ENCODE data around the gene PAK6. TPM values are rescaled to one million over a fixed set of nuclear protein-coding genes. Genes with fewer than 3 reads are reported as not detected.

PAK6 gene
- total and polyA plus RNA-seq, 2 experiments from 2014 or later, result 2.4 to 20.0 TPM

GRCh38 chr15:40310993-40311392 lies 72.1 kb downstream of the PAK6 start:
- Mint-ChIP-seq H3K27me3 (ENCODE audit: insufficient read depth, low read depth, poor library complexity) (peaks cover 10% of the 10 kb centered on the region), H3K4me3 (no peak overlapping the region), H3K36me3 (ENCODE audit: low read depth) (no peaks in the 10 kb centered on the region), H3K9me3 (no peaks in the 10 kb centered on the region), H3K4me1 (peaks cover 31% of the 10 kb centered on the region), H3K27ac (no peak overlapping the region)
- Histone ChIP-seq H3K79me2 (replicated peaks; ENCODE audit: insufficient read depth) (no peaks in the 10 kb centered on the region), H3F3A (replicated peaks; ENCODE audit: low read depth) (0 out of 2 replicates have a peak, but pooled peaks cover 5% of the 10 kb centered on the region), H3K4me3 (no peak overlapping the region), H4K20me1 (replicated peaks; ENCODE audit: insufficient read depth) (no peaks in the 10 kb centered on the region), H3K9me2 (ENCODE audit: insufficient read depth) (0 out of 2 replicates have a peak, but pooled peaks cover 8% of the 10 kb centered on the region), H3K27me3 (ENCODE audit: insufficient read depth) (peaks cover 3% of the 10 kb centered on the region; the same call in 1 of the 2 replicates), H3K4me1 (ENCODE audit: insufficient read depth) (peaks cover 29% of the 10 kb centered on the region), H3K27ac (ENCODE audit: low read depth) (no peak overlapping the region), H3K36me3 (ENCODE audit: insufficient read depth) (no peaks in the 10 kb centered on the region), H3K4me2 (no peak overlapping the region), H2AFZ (no peak overlapping the region)
- ATAC-seq (no peak), DNase-seq (ENCODE audit: low spot score) (no peak)
- TF ChIP-seq JUNB (IDR thresholded peaks at IDR 0.05; ENCODE audit: unreplicated experiment), result no peak
- TF ChIP-seq NANOG (IDR thresholded peaks at IDR 0.05; ENCODE audit: borderline replicate concordance), result no peak
- no peak for TF ChIP-seq STAT1 (IDR thresholded peaks at IDR 0.05; ENCODE audit: unreplicated experiment)
- no peak for TF ChIP-seq CTCF (conservative IDR thresholded peaks at IDR 0.05; ENCODE audit: low read depth in 2 of 2)
- TF ChIP-seq ETS1 (IDR thresholded peaks at IDR 0.05), result no peak
- TF ChIP-seq POLR2AphosphoS5 (IDR thresholded peaks at IDR 0.05; ENCODE audit: low read depth), result no peak
- TF ChIP-seq REST (IDR thresholded peaks at IDR 0.05; ENCODE audit: unreplicated experiment), result no peak
- no peak for TF ChIP-seq EZH2 (IDR thresholded peaks at IDR 0.05; ENCODE audit: low read depth, unreplicated experiment)
- TF ChIP-seq ZNF462 (CRISPR knock-in tag; IDR thresholded peaks at IDR 0.05), result no peak
- no peak for TF ChIP-seq ZNF114 (CRISPR knock-in tag; IDR thresholded peaks at IDR 0.05)
- TF ChIP-seq EZH2phosphoT487 (IDR thresholded peaks at IDR 0.05; ENCODE audit: unreplicated experiment), result no peak
- no peak for TF ChIP-seq CREB1 (CRISPR knock-in tag; IDR thresholded peaks at IDR 0.05; ENCODE audit: low read depth)
- TF ChIP-seq ZNF331 (CRISPR knock-in tag; IDR thresholded peaks at IDR 0.05; ENCODE audit: low read depth), result no peak

Data from GM23338 (cell line).